ENCODE results near the gene MUC5AC.

Gene MUC5AC

DNA sequence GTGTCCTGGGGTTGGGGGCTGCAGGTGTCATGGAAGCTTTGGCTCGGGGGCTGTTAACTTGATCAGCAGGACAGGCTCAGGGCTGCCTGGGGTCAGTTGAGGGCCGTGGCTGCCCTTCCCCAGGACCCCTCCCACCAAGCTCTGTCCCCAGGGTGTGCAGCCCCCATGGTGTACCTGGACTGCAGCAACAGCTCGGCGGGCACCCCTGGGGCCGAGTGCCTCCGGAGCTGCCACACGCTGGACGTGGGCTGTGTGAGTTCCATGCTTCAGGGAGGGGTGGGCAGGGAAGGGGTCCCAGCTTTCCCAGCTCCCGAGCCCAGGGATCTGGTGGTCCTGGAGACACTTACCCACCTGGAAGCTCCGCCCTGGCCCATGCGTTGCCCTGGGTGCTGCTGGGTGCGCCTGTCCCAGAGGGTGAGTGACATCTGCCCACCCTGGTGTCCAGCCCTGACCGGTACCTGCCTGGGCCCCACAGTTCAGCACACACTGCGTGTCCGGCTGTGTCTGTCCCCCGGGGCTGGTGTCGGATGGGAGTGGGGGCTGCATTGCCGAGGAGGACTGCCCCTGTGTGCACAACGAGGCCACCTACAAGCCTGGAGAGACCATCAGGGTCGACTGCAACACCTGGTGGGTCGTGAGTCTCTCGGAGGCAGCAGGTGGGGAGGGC is 76.4 kb downstream of the MUC5AC start:
- TF ChIP-seq, protein P1, sequence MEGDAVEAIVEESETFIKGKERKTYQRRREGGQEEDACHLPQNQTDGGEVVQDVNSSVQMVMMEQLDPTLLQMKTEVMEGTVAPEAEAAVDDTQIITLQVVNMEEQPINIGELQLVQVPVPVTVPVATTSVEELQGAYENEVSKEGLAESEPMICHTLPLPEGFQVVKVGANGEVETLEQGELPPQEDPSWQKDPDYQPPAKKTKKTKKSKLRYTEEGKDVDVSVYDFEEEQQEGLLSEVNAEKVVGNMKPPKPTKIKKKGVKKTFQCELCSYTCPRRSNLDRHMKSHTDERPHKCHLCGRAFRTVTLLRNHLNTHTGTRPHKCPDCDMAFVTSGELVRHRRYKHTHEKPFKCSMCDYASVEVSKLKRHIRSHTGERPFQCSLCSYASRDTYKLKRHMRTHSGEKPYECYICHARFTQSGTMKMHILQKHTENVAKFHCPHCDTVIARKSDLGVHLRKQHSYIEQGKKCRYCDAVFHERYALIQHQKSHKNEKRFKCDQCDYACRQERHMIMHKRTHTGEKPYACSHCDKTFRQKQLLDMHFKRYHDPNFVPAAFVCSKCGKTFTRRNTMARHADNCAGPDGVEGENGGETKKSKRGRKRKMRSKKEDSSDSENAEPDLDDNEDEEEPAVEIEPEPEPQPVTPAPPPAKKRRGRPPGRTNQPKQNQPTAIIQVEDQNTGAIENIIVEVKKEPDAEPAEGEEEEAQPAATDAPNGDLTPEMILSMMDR (conservative IDR thresholded peaks at IDR 0.05; ENCODE audit: low read length), result no peak
- DNase-seq (ENCODE audit: low read depth), result no peak
- no peak overlapping the region for H3K4me3 ChIP-seq (ENCODE audit: low read length)

DNA sequence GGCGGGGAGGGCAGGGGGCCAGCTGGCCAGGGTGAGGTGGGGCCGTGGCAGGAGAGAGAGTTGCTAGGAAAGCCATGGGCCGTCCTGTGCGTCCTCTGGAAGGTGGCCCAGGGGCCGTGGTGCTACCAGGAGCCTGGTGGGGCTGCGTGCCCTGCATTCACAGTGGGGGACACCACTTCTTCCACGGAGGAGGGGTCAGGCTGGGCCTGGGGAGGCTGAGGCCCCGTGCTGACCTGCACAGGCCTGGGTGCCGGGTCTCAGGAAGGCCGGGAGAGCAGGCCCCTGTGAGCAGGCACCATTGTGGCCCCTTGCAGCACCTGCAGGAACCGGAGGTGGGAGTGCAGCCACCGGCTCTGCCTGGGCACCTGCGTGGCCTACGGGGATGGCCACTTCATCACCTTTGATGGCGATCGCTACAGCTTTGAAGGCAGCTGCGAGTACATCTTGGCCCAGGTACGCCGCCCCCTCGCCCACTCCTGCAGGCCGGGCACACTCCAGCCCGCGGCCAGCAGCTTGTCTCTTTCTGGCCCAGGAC is 77.1 kb downstream of the MUC5AC start:
- TF ChIP-seq, protein P1 (conservative IDR thresholded peaks at IDR 0.05; ENCODE audit: low read length), result no peak
- H3K4me3 ChIP-seq (ENCODE audit: low read length), result no peak overlapping the region
- no peak for DNase-seq (ENCODE audit: low read depth)

GRCh38 chr11:1235306-1235900 is 77.7 kb downstream of the MUC5AC start:
- no peak for DNase-seq (ENCODE audit: low read depth)
- H3K4me3 ChIP-seq (ENCODE audit: low read length), result no peak overlapping the region
- TF ChIP-seq, protein P1 (conservative IDR thresholded peaks at IDR 0.05; ENCODE audit: low read length), result no peak

DNA sequence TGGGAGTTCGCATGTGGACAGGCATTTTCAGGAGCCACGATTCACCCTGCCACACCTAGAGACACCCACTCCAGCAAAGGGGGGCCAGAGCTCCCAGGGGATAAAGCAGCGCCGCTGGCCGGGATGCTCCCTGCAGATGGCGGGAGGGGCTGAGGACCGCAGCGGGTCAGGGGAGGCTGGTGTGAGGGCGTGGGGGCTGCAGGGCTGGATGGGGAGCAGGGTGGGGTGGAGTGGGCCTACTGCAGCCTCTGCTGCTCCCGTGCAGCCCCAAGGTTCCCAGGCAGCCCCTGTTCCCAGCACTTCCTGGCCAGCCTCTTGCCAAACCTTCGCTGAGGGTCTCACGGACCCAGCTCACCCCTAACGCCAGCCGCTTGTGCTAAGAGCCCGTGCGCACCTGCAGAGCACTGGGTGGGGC is 78.2 kb downstream of the MUC5AC start:
- TF ChIP-seq, protein P1 (conservative IDR thresholded peaks at IDR 0.05; ENCODE audit: low read length), result no peak
- no peak for DNase-seq (ENCODE audit: low read depth)
- H3K4me3 ChIP-seq (ENCODE audit: low read length), result no peak overlapping the region

- DNase-seq (ENCODE audit: low read depth), result no peak
- TF ChIP-seq, protein P1 (conservative IDR thresholded peaks at IDR 0.05; ENCODE audit: low read length), result no peak
- no peak overlapping the region for H3K4me3 ChIP-seq (ENCODE audit: low read length)
Observed at GRCh38 chr11:1236316-1237127, 78.8 kb downstream of the MUC5AC start.

DNA sequence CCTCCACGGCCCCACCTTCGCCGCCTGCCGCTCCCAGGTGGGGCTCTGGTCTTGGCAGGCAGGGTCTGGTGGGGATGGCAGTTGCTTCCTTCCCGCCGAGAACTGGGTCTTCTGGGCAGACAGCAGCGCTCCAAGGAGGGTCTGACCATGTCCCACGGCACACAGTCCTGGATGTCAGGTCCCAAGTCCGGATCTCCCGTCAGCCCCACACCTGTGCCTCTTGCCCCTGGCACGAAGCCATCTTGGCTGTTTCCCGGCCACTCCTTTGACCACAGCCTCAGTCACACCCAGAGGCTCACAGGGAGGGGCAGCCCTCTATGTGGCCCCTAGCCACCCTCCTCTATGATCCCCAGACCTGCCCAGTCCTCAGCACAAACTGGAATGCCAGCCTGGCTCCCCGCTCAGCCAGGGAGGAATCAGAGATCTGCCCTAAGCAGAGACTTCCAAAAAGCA is 79.4 kb downstream of the MUC5AC start:
- TF ChIP-seq, protein P1 (conservative IDR thresholded peaks at IDR 0.05; ENCODE audit: low read length), result no peak
- no peak overlapping the region for H3K4me3 ChIP-seq (ENCODE audit: low read length)
- no peak for DNase-seq (ENCODE audit: low read depth)
